ENCODE measurements around the gene DMBX1.
A peak's percentile ranks its signal among the peaks of the same experiment; 100 is the strongest.

DMBX1 gene

GRCh38 chr1:46467183-46467504, 22.5 kb upstream of the DMBX1 start:
- H3K27ac Mint-ChIP-seq, result no peak overlapping the region
- no peaks in the 10 kb centered on the region for H3K36me3 Mint-ChIP-seq (ENCODE audit: low read depth)
- H3K27me3 Mint-ChIP-seq (ENCODE audit: low read depth), result peaks cover 60% of the 10 kb centered on the region
- H3K4me1 Mint-ChIP-seq (ENCODE audit: low read depth), result peaks cover 5% of the 10 kb centered on the region
- no peak for DNase-seq (ENCODE audit: low spot score)
- peak overlapping the region; percentile 51 for H3K4me3 Mint-ChIP-seq
- H3K9me3 Mint-ChIP-seq, result no peaks in the 10 kb centered on the region

GRCh38 chr1:46469881-46470280, 19.8 kb upstream of the DMBX1 start:
- Mint-ChIP-seq H3K36me3 (ENCODE audit: low read depth) (no peaks in the 10 kb centered on the region), H3K9me3 (no peaks in the 10 kb centered on the region), H3K4me1 (ENCODE audit: low read depth) (peaks cover 5% of the 10 kb centered on the region), H3K27ac (no peak overlapping the region), H3K27me3 (ENCODE audit: low read depth) (peaks cover 55% of the 10 kb centered on the region), H3K4me3 (no peak overlapping the region)
- no peak for DNase-seq (ENCODE audit: low spot score)

GRCh38 chr1:46471848-46472492, 17.7 kb upstream of the DMBX1 start:
- H3K4me1 Mint-ChIP-seq (ENCODE audit: low read depth), result peaks cover under 1% of the 10 kb centered on the region
- H3K36me3 Mint-ChIP-seq (ENCODE audit: low read depth), result no peaks in the 10 kb centered on the region
- peaks cover 51% of the 10 kb centered on the region for H3K27me3 Mint-ChIP-seq (ENCODE audit: low read depth)
- no peak overlapping the region for H3K27ac Mint-ChIP-seq
- H3K9me3 Mint-ChIP-seq, result no peaks in the 10 kb centered on the region
- no peak overlapping the region for H3K4me3 Mint-ChIP-seq
- DNase-seq (ENCODE audit: low spot score), result no peak

DNA sequence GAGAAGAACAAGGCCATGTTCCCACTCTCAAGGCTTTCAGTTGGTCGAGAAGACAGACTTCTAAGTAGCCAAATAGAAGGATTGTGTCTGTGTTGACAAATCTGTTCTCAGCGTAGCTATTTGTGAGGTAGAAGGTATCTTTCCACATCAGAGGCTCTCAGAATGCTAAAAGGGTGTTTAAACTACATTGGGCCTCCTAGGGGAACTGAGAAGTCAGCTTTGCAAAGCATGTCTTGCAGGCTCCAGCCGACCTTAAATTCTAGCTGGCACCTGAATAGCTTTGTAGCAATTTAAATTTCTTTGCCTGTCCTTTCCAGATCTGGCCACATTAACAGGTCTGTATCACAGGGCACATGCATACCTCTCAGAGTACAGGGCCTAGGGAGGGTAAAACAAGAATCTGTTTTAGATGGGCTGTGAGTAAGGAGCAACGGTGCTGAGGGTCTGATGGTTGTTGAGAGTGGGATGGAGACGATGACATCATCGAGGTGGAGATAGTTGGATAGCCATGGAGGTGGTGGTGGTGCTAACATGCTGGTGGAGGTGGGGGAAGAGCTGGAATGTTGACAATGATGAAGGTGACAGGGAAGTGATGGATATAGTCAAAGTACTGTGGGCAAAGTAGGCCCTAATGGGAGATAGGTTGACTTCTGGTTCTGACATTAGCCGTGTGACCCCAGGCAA, 17.0 kb upstream of the DMBX1 start:
- H3K27ac Mint-ChIP-seq, result no peak overlapping the region
- no peak overlapping the region for H3K4me3 Mint-ChIP-seq
- no peaks in the 10 kb centered on the region for H3K4me1 Mint-ChIP-seq (ENCODE audit: low read depth)
- H3K9me3 Mint-ChIP-seq, result no peaks in the 10 kb centered on the region
- peaks cover 49% of the 10 kb centered on the region for H3K27me3 Mint-ChIP-seq (ENCODE audit: low read depth)
- H3K36me3 Mint-ChIP-seq (ENCODE audit: low read depth), result no peaks in the 10 kb centered on the region
- DNase-seq (ENCODE audit: low spot score), result no peak

DNA sequence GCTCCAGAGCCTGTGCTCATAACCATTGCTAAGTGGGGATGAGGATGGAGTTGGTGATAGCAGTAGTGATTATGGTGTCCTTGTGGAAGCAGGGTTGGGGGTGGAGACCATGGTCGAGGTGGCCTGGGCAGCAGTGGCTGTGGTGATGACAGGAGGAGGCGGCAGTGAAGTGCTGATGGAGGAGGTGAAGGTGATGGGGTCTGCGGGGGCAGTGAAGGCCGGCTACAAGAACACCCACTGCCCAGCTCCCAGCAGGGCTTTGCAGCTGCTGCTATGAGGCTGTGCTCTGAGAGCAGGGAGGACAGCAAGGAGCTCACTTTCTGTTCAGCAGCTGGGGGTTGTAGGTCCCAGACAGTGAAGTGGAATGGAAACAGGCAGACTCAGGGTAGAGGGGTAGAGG, 15.6 kb upstream of the DMBX1 start:
- Mint-ChIP-seq H3K9me3 (no peaks in the 10 kb centered on the region), H3K36me3 (ENCODE audit: low read depth) (no peaks in the 10 kb centered on the region), H3K27ac (no peak overlapping the region), H3K4me3 (no peak overlapping the region), H3K27me3 (ENCODE audit: low read depth) (peaks cover 42% of the 10 kb centered on the region), H3K4me1 (ENCODE audit: low read depth) (no peaks in the 10 kb centered on the region)
- DNase-seq (ENCODE audit: low spot score), result no peak

DNA sequence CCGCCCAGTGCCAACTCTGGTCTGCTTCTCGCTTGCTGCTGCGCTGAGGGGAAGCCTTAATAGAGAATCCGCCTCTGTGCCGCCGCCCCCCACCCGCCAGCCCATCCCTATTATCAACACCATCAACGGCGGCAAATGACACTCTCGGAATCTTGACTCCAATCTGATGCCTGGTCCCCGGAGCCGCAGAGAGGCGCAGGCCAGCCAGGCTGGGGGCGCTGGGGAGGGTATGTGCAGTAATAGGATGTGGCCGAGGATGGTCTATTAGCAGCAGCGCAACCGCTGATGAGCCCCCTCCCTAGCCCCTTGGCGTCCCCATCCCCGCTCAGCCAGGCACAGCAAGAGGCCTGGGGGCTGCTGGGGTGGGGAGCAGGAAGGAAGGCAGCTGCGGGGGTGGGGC, 15.1 kb upstream of the DMBX1 start:
- Mint-ChIP-seq H3K27ac (no peak overlapping the region), H3K36me3 (ENCODE audit: low read depth) (no peaks in the 10 kb centered on the region), H3K4me1 (ENCODE audit: low read depth) (no peaks in the 10 kb centered on the region), H3K4me3 (no peak overlapping the region), H3K9me3 (no peaks in the 10 kb centered on the region), H3K27me3 (ENCODE audit: low read depth) (peaks cover 47% of the 10 kb centered on the region)
- no peak for DNase-seq (ENCODE audit: low spot score)

GRCh38 chr1:46476673-46477072, 13.0 kb upstream of the DMBX1 start:
- peaks cover 47% of the 10 kb centered on the region for H3K27me3 Mint-ChIP-seq (ENCODE audit: low read depth)
- H3K4me1 Mint-ChIP-seq (ENCODE audit: low read depth), result no peaks in the 10 kb centered on the region
- H3K9me3 Mint-ChIP-seq, result no peaks in the 10 kb centered on the region
- no peaks in the 10 kb centered on the region for H3K36me3 Mint-ChIP-seq (ENCODE audit: low read depth)
- DNase-seq (ENCODE audit: low spot score), result no peak
- no peak overlapping the region for H3K4me3 Mint-ChIP-seq
- no peak overlapping the region for H3K27ac Mint-ChIP-seq

- H3K27ac Mint-ChIP-seq, result no peak overlapping the region
- H3K36me3 Mint-ChIP-seq (ENCODE audit: low read depth), result no peaks in the 10 kb centered on the region
- H3K4me1 Mint-ChIP-seq (ENCODE audit: low read depth), result no peaks in the 10 kb centered on the region
- H3K4me3 Mint-ChIP-seq, result no peak overlapping the region
- no peaks in the 10 kb centered on the region for H3K9me3 Mint-ChIP-seq
- DNase-seq (ENCODE audit: low spot score), result peak; percentile 65
- peaks cover 48% of the 10 kb centered on the region for H3K27me3 Mint-ChIP-seq (ENCODE audit: low read depth)
Observed at GRCh38 chr1:46477153-46477929, 12.3 kb upstream of the DMBX1 start.

DNA sequence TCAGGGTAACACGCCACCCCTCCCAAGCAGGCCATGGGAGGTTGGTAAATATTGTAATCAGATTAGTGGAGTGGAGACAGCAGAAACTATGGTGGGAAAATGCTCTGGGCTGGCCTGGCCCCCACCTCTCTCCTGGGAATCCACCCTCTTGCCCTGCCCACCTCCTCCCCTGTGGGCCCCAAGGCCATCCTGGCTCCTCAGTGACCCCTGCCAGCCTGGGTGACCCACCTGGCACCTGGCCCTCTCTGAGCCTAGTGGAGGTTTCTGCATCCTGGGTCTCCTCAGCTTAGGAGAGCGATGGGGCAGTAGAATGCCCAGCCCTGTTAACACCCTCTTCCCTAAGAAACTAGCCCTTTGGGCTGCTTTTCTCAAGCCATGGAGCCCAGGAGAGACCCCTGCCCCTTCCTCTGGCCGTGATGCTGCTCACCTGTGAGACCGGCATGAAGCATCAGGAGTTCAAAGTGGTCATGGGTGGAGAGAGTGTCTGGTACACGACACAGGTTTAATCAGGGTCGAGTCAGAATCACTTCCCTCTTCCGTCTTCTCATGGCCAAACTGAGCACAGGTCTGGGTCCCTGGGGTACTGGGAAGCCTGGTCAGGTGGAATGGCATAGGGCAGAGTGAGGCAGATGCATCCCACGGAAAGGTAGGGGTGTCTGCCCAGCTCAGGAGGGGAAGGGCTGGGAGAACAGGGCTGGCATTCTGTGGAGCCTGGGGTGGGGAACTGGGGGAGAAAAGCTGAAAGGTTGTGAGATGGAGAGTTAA, 10.7 kb upstream of the DMBX1 start:
- no peaks in the 10 kb centered on the region for H3K4me1 Mint-ChIP-seq (ENCODE audit: low read depth)
- DNase-seq (ENCODE audit: low spot score), result no peak
- H3K9me3 Mint-ChIP-seq, result no peaks in the 10 kb centered on the region
- peaks cover 51% of the 10 kb centered on the region for H3K27me3 Mint-ChIP-seq (ENCODE audit: low read depth)
- H3K4me3 Mint-ChIP-seq, result no peak overlapping the region
- no peaks in the 10 kb centered on the region for H3K36me3 Mint-ChIP-seq (ENCODE audit: low read depth)
- H3K27ac Mint-ChIP-seq, result no peak overlapping the region

DNA sequence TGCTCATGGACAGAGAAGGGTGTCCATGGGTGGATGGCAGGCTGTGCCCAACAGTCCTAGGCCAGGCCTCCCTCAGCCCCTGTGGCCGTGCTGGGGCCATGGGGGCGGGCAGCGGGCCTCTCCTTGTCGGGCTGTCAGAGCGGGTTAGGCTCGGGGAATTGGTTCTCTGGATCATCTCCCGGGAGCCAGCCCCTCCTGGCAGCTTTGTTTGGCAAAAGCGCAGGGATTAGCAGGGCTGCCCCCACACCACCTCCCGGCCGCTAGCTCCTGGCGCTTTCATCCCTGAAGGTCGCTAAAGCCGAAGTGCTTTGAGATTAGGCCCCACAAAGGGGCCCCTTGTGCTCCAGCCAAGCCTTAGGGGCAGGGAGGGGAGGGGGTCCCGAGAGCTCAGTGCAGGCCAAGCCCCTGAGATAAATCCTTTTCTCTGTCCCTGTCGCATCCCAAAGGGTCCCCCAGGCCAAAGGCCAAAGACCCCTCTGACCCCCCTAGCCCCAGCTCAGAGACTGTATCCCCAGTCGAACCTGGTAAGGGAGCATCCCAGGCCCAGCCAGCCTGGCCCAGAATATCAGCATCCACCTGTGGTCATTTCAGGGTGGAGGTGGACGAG, 9.8 kb upstream of the DMBX1 start:
- Mint-ChIP-seq H3K9me3 (no peaks in the 10 kb centered on the region), H3K4me1 (ENCODE audit: low read depth) (no peaks in the 10 kb centered on the region), H3K27ac (no peak overlapping the region), H3K4me3 (no peak overlapping the region), H3K36me3 (ENCODE audit: low read depth) (no peaks in the 10 kb centered on the region), H3K27me3 (ENCODE audit: low read depth) (peaks cover 56% of the 10 kb centered on the region)
- DNase-seq (ENCODE audit: low spot score), result no peak

DNA sequence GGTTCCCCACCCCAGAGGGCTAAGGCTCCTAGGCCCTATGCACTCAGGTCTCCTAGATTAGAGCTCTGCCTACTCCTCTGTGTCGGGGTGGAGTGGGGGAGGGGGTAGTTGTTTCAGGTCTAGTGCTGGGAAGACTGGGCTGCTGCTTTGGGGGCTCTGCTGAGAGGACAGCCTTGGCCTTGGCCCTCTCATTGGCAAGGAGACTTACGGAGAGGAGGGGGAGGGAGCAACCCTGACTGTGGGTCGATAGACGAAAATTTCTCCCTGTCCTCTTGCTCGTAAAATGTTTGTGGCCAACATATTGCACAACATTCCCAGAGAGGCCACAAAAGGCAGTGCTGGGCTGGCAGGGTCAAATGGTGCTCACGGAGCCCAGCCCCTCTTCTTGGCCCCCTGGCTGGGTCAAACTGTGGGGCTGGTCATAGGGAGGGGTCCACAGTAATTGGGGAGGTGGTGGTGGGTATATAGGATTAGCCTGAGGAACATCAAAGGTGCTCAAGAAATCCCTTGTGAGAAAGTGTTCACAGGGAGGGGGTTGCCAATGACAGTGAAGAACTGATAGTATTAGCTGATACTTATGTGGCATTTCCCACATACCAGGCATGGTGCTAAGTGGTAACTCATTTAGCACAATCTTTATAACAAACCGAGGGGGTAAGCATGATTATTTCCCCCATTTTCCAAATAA, 8.5 kb upstream of the DMBX1 start:
- Mint-ChIP-seq H3K27me3 (ENCODE audit: low read depth) (peaks cover 54% of the 10 kb centered on the region), H3K4me1 (ENCODE audit: low read depth) (no peaks in the 10 kb centered on the region), H3K4me3 (no peak overlapping the region), H3K9me3 (no peaks in the 10 kb centered on the region), H3K27ac (no peak overlapping the region), H3K36me3 (ENCODE audit: low read depth) (no peaks in the 10 kb centered on the region)
- no peak for DNase-seq (ENCODE audit: low spot score)

GRCh38 chr1:46481961-46482360, 7.7 kb upstream of the DMBX1 start:
- no peak overlapping the region for H3K4me3 Mint-ChIP-seq
- H3K27ac Mint-ChIP-seq, result no peak overlapping the region
- DNase-seq (ENCODE audit: low spot score), result no peak
- peaks cover 62% of the 10 kb centered on the region for H3K27me3 Mint-ChIP-seq (ENCODE audit: low read depth)
- H3K9me3 Mint-ChIP-seq, result no peaks in the 10 kb centered on the region
- no peaks in the 10 kb centered on the region for H3K36me3 Mint-ChIP-seq (ENCODE audit: low read depth)
- H3K4me1 Mint-ChIP-seq (ENCODE audit: low read depth), result no peaks in the 10 kb centered on the region

DNA sequence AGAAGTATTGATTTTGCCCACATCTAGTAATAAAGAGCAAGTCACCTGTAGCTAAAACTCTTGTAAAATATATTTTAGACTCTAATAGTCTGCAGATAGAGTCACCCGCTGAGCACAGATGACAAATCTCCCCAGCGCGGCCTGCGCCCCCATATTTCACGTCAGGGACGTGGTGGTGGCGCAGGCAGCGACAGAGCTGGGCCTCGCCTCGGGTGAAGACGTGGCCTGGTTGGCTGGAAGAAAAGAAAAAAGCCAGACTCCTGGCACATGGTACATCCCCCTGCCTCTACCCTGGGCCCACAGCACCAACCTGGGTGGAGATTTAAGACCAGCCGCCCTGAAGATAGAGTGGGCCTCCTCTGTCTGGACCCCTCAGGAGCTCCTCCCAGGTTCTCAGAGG, 6.0 kb upstream of the DMBX1 start:
- no peak for DNase-seq (ENCODE audit: low spot score)
- peaks cover 72% of the 10 kb centered on the region for H3K27me3 Mint-ChIP-seq (ENCODE audit: low read depth)
- no peak overlapping the region for H3K27ac Mint-ChIP-seq
- no peaks in the 10 kb centered on the region for H3K9me3 Mint-ChIP-seq
- no peaks in the 10 kb centered on the region for H3K4me1 Mint-ChIP-seq (ENCODE audit: low read depth)
- H3K36me3 Mint-ChIP-seq (ENCODE audit: low read depth), result no peaks in the 10 kb centered on the region
- no peak overlapping the region for H3K4me3 Mint-ChIP-seq

All from T-helper 2 cell treated with Interferon-gamma antibody and Interleukin-4, amounts not matched to agents 5 μg/mL and 100 μg/mL, for 36 hours (primary cell).